Sigmoid colon (tissue), 4 donors: ENCODE results near the gene SV2B.

Experiments
- EP300 ChIP-seq, 4 donors: sonication (generic); formaldehyde crosslinking; IDR thresholded peaks; one replicate each; pipeline ENCODE4 v1.6.1; 2017; ENCODE audit warnings: antibody characterized with exemption in 4 of 4
- POLR2A ChIP-seq, 2 donors: fragments of 450-650 bp; IDR thresholded peaks; one replicate each; pipeline ENCODE4 v1.6.1; 2016; ENCODE audit warnings: antibody characterized with exemption in 2 of 2, mild to moderate bottlenecking in 2 of 2, moderate library complexity in 2 of 2
- POLR2AphosphoS5 ChIP-seq, 4 donors: sonication (generic); formaldehyde crosslinking; IDR thresholded peaks; one replicate each; pipeline ENCODE4 v1.6.1; 2017; ENCODE audit warnings: antibody characterized with exemption in 4 of 4
- TF ChIP-seq, protein P1 (sequence below), 4 experiments: fragments of 450-650 bp in 3 of 4; fragments of 200-600 bp in 1 of 4; IDR thresholded peaks; one replicate each; pipeline ENCODE4 v1.5.1; 2016 to 2019; ENCODE audit warnings: antibody characterized with exemption in 4 of 4, mild to moderate bottlenecking in 3 of 4, moderate library complexity in 2 of 4

- no peak for TF ChIP-seq POLR2AphosphoS5 (IDR thresholded peaks at IDR 0.05)
- TF ChIP-seq, protein P1, sequence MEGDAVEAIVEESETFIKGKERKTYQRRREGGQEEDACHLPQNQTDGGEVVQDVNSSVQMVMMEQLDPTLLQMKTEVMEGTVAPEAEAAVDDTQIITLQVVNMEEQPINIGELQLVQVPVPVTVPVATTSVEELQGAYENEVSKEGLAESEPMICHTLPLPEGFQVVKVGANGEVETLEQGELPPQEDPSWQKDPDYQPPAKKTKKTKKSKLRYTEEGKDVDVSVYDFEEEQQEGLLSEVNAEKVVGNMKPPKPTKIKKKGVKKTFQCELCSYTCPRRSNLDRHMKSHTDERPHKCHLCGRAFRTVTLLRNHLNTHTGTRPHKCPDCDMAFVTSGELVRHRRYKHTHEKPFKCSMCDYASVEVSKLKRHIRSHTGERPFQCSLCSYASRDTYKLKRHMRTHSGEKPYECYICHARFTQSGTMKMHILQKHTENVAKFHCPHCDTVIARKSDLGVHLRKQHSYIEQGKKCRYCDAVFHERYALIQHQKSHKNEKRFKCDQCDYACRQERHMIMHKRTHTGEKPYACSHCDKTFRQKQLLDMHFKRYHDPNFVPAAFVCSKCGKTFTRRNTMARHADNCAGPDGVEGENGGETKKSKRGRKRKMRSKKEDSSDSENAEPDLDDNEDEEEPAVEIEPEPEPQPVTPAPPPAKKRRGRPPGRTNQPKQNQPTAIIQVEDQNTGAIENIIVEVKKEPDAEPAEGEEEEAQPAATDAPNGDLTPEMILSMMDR (IDR thresholded peaks at IDR 0.05) = no peak
- TF ChIP-seq POLR2A (IDR thresholded peaks at IDR 0.05) = no peak
- no peak for TF ChIP-seq EP300 (IDR thresholded peaks at IDR 0.05)
Measured at GRCh38 chr15:91223863-91224262, 123.8 kb downstream of the SV2B start.
